HepG2 (cell line): ENCODE data around the gene ITPR1. TPM values are rescaled to one million over a fixed set of nuclear protein-coding genes. Genes with fewer than 3 reads are reported as not detected.
A peak's percentile ranks its signal among the peaks of the same experiment; 100 is the strongest.

Source experiments
- ATAC-seq: fragments of 200-7000 bp; cut with Tn5 transposase; 3 replicates; pipeline ENCODE4 v1.9.1; 2020; ENCODE audit warnings: mild to moderate bottlenecking, moderate library complexity
- BruUV-seq: library from RNA; stranded (reverse); fragments of 400-500 nt; replicated peaks from 2 replicates; lab custom pipeline; 2021; lab: Mats Ljungman, UMichigan
- CTCF ChIA-PET: fragments of 300-600 bp; formaldehyde crosslinking; extraction: SDS; loops from one replicate; lab custom pipeline; 2021; ENCODE audit warnings: low total read pairs, inconsistent platforms, low intra/inter-chr PET ratio; lab: Yijun Ruan, JAX
- POLR2A ChIA-PET: fragments of 350-600 bp; sonication (Branson Sonifier 250); formaldehyde crosslinking; loops from one replicate; lab custom pipeline; 2020; ENCODE audit warnings: antibody characterized with exemption, inconsistent platforms; lab: Yijun Ruan, JAX
- DNase-seq: peaks from one replicate; pipeline ENCODE4 v3.0.0-alpha.2; 2015; ENCODE audit warnings: low spot score
- FAIRE-seq: peaks from 3 replicates; lab custom pipeline; 2011; peaks lifted over from hg19 to GRCh38; lab: Jason Lieb, UNC
- H2AFZ ChIP-seq: one replicate; pipeline ENCODE4 v1.6.1; 2011; ENCODE audit warnings: low read length, inconsistent platforms
- H3K27ac ChIP-seq: fragments of 300-600 bp; 3 replicates; pipeline ENCODE4 v1.8.0; 2011; ENCODE audit warnings: mixed run types, mild to moderate bottlenecking, mixed read lengths, low read length, inconsistent platforms; ENCODE audit not compliant: insufficient read depth; ENCODE audit errors: extremely low read length
- H3K27me3 ChIP-seq, 2 experiments: fragments of 200-600 bp in 1 of 2; 2 replicates in 1 of 2; 3 replicates in 1 of 2; pipeline versions ENCODE4 v1.6.0 to v1.8.0; 2011; ENCODE audit warnings: low read length in 2 of 2, mild to moderate bottlenecking in 2 of 2, moderate library complexity in 2 of 2, inconsistent platforms in 1 of 2; ENCODE audit not compliant: insufficient read depth in 2 of 2, control insufficient read depth in 1 of 2
- H3K36me3 ChIP-seq, 2 experiments: fragments of 200-600 bp in 1 of 2; replicated peaks in 1 of 2; 2 replicates in 1 of 2; 3 replicates in 1 of 2; pipeline versions ENCODE4 v1.5.1 to v1.8.0; 2011; ENCODE audit warnings: low read length in 2 of 2, inconsistent platforms in 1 of 2; ENCODE audit not compliant: insufficient read depth in 2 of 2, control insufficient read depth in 1 of 2
- H3K4me1 ChIP-seq: 2 replicates; pipeline ENCODE4 v1.5.1; 2012; ENCODE audit warnings: low read length, inconsistent platforms; ENCODE audit not compliant: insufficient read depth
- H3K4me2 ChIP-seq: 2 replicates; pipeline ENCODE4 v1.6.0; 2011; ENCODE audit warnings: low read depth, low read length, inconsistent platforms
- H3K4me3 ChIP-seq, 3 experiments: fragments of 200-600 bp in 1 of 3; sonication (generic), shearing (Covaris generic) in 1 of 3; replicated peaks in 1 of 3; 2 replicates each; pipeline ENCODE4 v1.5.1; 2011 to 2016; ENCODE audit warnings: low read length in 3 of 3, inconsistent platforms in 2 of 3, low read depth in 2 of 3, mild to moderate bottlenecking in 2 of 3, control low read depth in 1 of 3, mixed read lengths in 1 of 3; ENCODE audit not compliant: insufficient read depth in 1 of 3
- H3K79me2 ChIP-seq: one replicate; pipeline ENCODE4 v1.6.1; 2011; ENCODE audit warnings: low read length, inconsistent platforms; ENCODE audit not compliant: insufficient read depth
- H3K9ac ChIP-seq: 2 replicates; pipeline ENCODE4 v1.6.0; 2011; ENCODE audit warnings: mild to moderate bottlenecking, low read depth, low read length, inconsistent platforms; ENCODE audit not compliant: insufficient read depth
- H3K9me3 ChIP-seq: 2 replicates; pipeline ENCODE4 v1.5.1; 2012; ENCODE audit warnings: mild to moderate bottlenecking, low read length
- H4K20me1 ChIP-seq: 2 replicates; pipeline ENCODE4 v1.6.0; 2011; ENCODE audit warnings: inconsistent platforms, mild to moderate bottlenecking, low read length, moderate library complexity; ENCODE audit not compliant: insufficient read depth
- CEBPB ChIP-seq: IDR thresholded peaks from 2 replicates; pipeline ENCODE4 v1.6.1; 2011; ENCODE audit warnings: low read depth, low read length, improper control_type of control experiment, borderline replicate concordance
- GFI1 ChIP-seq: sonication (generic); formaldehyde crosslinking; IDR thresholded peaks from 2 replicates; pipeline ENCODE4 v1.5.0; 2020; ENCODE audit warnings: missing genetic modification reagents, mild to moderate bottlenecking, borderline replicate concordance
- MAFK ChIP-seq, 2 experiments: IDR thresholded peaks in 1 of 2; conservative IDR thresholded peaks in 1 of 2; 2 replicates each; pipeline ENCODE4 v1.6.1; 2011; ENCODE audit warnings: improper control_type of control experiment in 2 of 2, low read length in 2 of 2
- ZFY ChIP-seq: sonication (generic); formaldehyde crosslinking; IDR thresholded peaks from 2 replicates; pipeline ENCODE4 v1.4.0; 2020; ENCODE audit warnings: missing genetic modification reagents
- WGBS: methylation state at CpG from one replicate; pipeline ENCODE4 v1.1.6; 2017; ENCODE audit warnings: low lambda C conversion rate; 5-methylcytosine and 5-hydroxymethylcytosine counted together
- in situ Hi-C: cut with HindIII; loops from 2 replicates; pipeline ENCODE4 v1.10.0; 2017; ENCODE audit warnings: low pct_unique_long_range_greater_than_20kb; ENCODE audit not compliant: extremely low pct_ligation_motif_present
- intact Hi-C: fragments of 100-400 bp; cut with micrococcal nuclease; formaldehyde crosslinking; loops from one replicate; pipeline ENCODE4 v1.10.0; 2022; ENCODE audit not compliant: unreplicated experiment
- polyA plus RNA-seq, 8 experiments: library from polyadenylated mRNA; depleted of rRNA in 3 of 8; stranded (reverse) in 7 of 8; unstranded in 1 of 8; fragments of >200 nt; fragmentation: Illumina TruSeq in 4 of 8; extraction: Trizol in 4 of 8; gene quantifications; 2 replicates each; pipeline versions ENCODE4 v1.2.1 to v1.2.3, GENCODE V29; 2011 to 2016; ENCODE audit warnings: low read depth in 4 of 8, missing spikeins in 1 of 8, mixed read lengths in 1 of 8; ENCODE audit not compliant: insufficient read depth in 1 of 8
- total RNA-seq, 5 experiments: library from RNA; depleted of rRNA; stranded (reverse); fragments of >200 nt; fragmentation: Illumina TruSeq; extraction: Trizol; gene quantifications; 2 replicates each; pipeline ENCODE4 v1.2.3, GENCODE V29; 2016; ENCODE audit warnings: low read depth in 1 of 5

The ITPR1 gene
- total and polyA plus RNA-seq, 2 of the 13 experiments (the other 11 are each of a cell fraction or from before 2014, with no cell fraction given), result 10.0 to 11.4 TPM

GRCh38 chr3:4528819-4529600 is 35.9 kb downstream of the ITPR1 start:
- POLR2A ChIA-PET, result no interaction called here
- H3K27ac ChIP-seq, result no peak overlapping the region
- H2AFZ ChIP-seq, result no peak overlapping the region
- CTCF ChIA-PET, result no interaction called here
- no peak for DNase-seq
- H3K9me3 ChIP-seq, result no peaks in the 10 kb centered on the region
- H3K36me3 ChIP-seq, result no peaks in the 10 kb centered on the region
- in situ Hi-C loops, result no loop called here
- no peak overlapping the region for H3K9ac ChIP-seq
- H3K4me2 ChIP-seq, result no peak overlapping the region
- TF ChIP-seq GFI1 (CRISPR knock-in tag) (no peak), CEBPB (peak; percentile 34; the same call in 1 of the 2 replicates)
- H3K27me3 ChIP-seq, result no peaks in the 10 kb centered on the region
- no peaks in the 10 kb centered on the region for H3K79me2 ChIP-seq
- peaks cover 17% of the 10 kb centered on the region for H3K4me1 ChIP-seq
- WGBS, result over 99% methylated on average over 5 of the region's 5 CpGs
- intact Hi-C loops, result no loop called here
- no TSS peak for BruUV-seq
- no peak overlapping the region for H3K4me3 ChIP-seq
- no peak for FAIRE-seq
- no peaks in the 10 kb centered on the region; the same call in 1 of the 2 replicates for H4K20me1 ChIP-seq
- ATAC-seq, result no peak

- FAIRE-seq (no peak), DNase-seq (no peak), ATAC-seq (no peak)
- in situ Hi-C loops (no loop called here), intact Hi-C loops (no loop called here)
- H3K4me3 ChIP-seq, result no peak overlapping the region
- no peak overlapping the region for H3K9ac ChIP-seq
- H3K4me2 ChIP-seq, result no peak overlapping the region
- H3K27ac ChIP-seq, result no peak overlapping the region
- H3K79me2 ChIP-seq, result no peaks in the 10 kb centered on the region
- no TSS peak for BruUV-seq
- ChIA-PET POLR2A (no interaction called here), CTCF (no interaction called here)
- H3K4me1 ChIP-seq, result peaks cover 27% of the 10 kb centered on the region
- no peak for TF ChIP-seq ZFY (CRISPR knock-in tag)
- TF ChIP-seq MAFK (conservative IDR thresholded peaks at IDR 0.05 in 1 of 2, IDR thresholded peaks at IDR 0.05 in 1 of 2; ENCODE audit: low read length in 2 of 2), result peak in 1 of 2 experiments; percentile 10; a peak in 1 of 4 replicates
- H3K36me3 ChIP-seq, result no peaks in the 10 kb centered on the region
- WGBS, result 94% methylated on average over 7 of the region's 7 CpGs
- H3K9me3 ChIP-seq, result no peaks in the 10 kb centered on the region
- no peak overlapping the region for H2AFZ ChIP-seq
- H4K20me1 ChIP-seq, result no peaks in the 10 kb centered on the region; the same call in 1 of the 2 replicates
- no peaks in the 10 kb centered on the region for H3K27me3 ChIP-seq
These were observed 36.9 kb downstream of the ITPR1 start for GRCh38 chr3:4529876-4530588.
